ENCODE results near the gene E2F1.

The E2F1 gene

DNA sequence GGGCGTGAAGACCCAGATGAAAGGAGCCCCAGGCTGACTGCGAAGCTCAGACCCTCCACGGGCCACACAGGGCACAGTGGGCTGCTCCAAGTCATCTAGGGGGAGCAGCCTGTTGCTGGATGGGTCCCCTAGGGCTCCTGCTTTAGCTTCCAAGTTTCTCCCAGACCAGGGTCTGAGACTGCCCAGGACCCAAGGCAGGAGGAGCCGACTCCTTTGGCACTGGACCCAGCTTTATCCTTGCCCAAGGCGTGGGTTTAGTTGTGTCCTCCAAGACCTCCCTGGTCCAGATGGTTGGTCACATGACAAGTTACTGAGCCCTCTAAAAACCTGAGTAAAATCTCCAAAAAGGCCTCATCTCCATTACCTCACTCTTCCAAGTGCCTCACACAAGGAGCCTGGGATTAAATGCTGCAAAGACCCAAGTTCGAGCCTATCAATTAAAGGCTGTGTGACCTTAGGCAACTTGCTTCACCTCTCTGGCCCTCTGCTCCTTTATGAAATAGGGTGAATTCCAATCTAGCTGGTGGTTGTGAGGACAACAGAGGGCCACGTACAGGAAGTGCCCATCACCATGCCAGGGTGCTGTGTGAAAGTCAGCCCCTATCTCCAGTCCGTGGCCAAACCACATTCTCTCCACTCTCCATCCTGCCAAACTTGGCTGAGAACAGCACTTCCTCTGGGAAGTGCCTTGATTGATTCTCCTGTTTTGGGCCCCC lies 14.5 kb downstream of the E2F1 start:
- no peak for DNase-seq (ENCODE audit: low spot score)

DNA sequence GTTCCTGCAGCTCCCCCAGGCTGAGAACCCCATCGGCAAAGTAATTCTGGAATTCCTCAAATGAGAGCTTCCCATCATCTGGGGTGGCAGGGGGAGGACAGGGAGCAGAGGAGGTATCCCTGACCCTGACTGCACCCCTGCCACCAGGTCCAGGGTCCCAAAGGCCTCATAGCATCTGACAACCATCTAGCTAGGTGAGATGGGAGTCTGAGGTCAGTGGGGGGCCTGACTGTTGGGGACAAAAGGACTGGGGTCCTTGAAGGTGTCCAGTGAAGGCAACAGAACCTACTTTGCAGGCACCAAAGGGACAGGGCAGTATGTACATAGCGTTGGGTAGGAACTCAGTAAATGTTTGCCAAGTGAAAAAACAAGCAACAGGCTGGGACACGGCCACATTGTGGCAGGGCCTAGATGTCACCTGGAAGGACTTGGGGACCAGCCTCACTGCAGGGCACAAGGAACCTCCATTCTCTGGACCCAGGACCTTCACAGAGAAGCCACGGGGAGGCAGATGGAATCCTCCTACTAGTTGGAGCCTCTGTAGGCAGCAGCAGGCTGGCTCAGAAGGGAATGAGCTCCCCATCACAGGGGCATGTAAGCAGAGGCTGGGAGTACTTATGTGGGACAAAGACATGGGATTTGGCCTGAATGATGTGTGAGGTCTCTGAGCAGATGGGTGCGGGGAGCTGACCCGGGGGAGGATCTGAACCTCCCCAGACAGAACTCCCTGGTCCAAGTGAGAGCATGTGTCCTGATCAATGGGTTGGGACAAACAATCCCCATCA lies 15.3 kb downstream of the E2F1 start:
- DNase-seq (ENCODE audit: low spot score), result no peak

DNA sequence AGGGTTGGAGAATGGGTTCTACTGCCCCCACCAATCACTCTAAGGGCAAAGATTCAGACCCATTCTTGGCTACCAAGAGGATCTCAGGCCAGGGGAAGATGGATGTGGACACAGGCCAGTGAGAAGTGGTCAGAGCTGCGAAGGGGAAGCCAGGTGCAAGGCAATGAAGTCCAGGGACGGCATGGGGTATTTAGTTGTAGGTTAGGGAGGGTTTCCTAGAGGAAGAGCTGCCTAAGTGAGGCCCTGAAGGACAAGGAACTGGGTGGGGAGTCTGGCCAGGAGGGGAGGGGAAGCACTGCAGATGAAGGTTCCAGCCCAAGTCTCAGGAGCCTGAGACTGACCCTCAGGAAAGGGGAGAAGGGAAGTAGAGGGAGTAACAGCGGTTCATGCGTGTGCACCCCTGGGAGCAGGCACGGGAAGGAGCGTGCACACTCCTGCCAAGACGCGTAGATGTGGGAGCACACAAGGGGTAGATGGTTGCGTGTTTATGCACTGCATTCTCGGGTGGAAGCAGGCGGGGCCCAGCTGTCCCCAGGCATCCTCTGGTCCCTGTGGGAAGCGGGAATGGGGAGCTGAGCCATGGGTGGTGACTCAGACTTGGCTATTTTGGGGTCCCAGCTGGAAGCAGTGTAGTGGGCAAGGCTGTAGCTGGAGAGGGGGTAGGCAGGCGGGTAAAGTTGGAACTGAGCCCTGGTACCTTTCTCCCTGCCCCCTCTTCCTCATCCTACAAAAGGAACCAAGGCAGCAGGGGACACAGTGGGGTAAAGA lies 16.1 kb downstream of the E2F1 start:
- DNase-seq (ENCODE audit: low spot score), result no peak

DNA sequence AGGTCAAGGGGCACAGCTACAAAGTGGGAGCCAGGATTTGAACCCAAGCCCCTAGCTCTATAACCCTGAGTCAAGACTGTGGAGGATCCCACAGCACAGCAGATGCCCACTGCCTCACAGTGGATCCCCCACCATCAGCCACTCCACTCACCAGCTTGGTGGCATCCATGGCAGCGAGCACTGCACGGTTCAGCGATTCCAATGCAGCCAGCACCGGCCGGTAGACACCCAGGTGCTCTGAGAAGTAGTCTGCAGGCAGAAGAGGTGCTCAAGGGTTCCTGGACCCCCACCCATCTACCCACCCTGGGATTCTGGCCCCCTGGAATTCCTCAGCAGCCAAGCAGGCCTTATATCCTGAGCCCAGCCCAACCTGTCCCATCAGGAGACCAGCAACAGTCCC lies 17.0 kb downstream of the E2F1 start:
- no peak for DNase-seq (ENCODE audit: low spot score)

DNA sequence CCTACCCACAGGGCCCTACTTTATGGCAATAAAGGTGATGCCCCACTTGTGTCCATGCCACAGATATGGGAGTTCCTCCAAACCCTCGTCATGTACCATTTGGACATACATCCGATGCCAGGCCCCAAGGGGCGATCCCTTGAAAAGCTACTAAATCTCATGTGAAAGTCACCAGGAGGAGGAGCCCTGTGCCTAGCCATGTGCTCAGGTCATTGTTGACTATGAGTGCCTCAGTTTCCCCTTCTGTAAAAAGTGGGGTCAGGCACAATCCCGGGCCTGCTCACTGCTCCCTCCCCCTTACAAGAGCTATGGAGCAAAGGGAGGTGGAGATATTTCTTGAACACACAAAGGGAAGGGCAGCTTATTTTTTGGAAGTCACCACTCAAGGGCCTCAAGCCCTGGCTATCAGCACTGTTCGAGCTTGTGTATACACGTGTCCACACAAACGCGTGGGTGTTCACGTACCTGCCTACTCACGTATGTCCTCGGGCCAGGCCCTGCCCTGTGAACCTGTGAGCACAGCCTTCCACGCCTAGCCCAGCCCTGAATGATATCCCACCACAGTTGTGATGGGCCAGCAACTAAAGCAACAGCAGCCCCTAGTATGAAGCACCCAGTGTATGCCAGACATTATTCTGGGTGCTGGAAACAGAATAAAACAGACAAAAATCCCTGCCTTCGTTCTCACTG lies 17.6 kb downstream of the E2F1 start:
- no peak for DNase-seq (ENCODE audit: low spot score)

DNA sequence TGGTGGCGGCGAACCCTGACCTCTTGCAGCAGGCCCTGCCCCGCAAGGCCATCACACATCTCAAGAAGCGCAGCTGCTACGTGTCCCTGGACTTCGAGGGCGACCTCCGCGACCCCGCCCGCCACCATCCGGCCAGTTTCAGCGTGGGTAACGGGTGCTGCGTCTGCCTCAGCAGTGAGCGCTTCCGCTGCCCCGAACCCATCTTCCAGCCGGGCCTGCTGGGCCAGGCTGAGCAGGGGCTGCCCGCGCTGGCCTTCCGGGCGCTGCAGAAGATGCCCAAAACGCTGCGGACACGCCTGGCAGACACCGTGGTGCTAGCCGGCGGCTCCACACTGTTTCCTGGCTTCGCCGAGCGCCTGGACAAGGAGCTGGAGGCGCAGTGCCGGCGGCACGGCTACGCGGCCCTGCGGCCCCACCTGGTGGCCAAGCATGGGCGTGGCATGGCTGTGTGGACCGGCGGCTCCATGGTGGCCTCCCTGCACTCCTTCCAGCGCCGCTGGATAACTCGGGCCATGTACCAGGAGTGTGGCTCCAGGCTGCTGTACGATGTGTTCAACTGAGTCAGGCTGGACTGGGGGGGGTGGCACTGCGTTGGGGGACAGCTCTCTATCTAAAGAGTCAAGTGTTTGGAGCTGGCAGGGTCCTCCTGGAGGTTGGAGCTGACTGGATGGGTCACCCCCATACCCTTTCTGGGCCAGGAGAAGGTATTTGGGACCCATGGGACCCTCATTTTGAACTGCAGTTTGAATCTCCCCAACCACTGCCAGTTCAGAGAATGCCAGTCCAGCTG lies 18.3 kb downstream of the E2F1 start:
- DNase-seq (ENCODE audit: low spot score), result no peak

DNA sequence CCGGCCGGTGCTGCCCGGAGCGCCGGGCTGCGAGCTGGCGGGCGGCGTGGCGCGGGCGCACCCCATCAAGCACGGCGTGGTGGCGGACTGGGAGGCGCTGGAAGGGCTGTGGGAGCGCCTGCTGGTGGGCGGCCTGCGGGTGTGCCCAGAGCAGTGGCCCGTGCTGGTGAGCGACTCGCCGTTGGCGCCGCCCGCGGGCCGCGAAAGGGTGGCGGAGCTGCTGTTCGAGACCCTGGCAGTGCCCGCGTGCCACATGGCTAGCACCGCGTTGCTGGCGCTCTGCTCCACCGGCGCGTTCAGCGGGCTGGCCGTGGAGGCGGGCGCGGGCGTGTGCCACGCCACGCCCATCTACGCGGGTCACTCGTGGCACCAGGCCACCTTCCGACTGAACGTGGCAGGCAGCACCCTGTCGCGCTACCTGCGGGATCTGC lies 18.9 kb downstream of the E2F1 start:
- DNase-seq (ENCODE audit: low spot score), result no peak

DNA sequence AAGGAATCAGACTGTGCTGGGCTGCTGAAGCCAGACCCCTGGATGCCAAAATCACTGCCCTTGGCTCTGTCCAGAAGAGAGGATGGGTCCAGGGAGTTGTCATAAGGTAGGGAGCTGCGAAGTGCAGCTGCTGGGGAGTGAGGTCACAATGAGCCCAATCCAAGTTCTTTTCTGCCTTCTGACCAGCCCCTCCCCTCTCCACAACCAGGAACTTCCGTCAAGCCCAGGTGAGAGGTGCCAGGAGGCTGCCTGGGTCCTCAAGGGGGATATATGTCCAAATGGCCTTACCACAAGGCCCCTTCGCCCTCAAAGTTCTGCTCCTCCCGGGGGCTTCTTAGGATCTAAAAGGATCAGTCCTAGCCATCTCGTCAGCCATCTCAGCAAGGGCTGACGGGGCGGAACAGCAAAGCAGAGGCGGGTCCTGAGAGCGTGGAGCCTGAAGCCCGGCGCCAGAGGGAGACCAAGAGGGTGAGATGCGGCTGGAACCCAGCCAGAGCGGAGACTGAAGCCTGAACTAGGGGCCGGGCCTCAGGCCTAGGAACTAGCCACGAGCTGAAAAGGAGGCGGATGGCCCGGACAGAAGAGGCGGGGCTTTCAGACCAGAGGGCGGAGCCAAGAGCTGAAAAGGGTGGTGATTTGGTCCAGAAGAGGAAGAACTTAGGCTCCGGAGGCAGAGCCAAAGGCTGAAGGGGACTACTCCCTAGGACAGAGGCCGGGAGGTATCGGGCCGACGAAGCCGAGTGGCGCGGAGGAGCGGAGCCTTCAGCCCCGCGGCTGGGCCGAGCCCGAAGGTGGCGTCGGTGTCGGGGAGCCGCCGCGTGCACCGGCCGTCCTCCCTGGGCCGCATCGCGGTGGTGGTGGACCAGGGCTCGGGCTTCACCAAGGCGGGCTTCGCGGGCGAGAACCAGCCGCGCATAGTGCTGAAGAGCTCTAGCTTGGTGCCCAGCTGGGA lies 19.6 kb downstream of the E2F1 start, which contains the start of gene ACTL10:
TSS of gene ACTL10 (plus strand) at position 651 of the 952 bp plus-strand sequence. CDS start 555 bp downstream, outside the sequence.
- no peak for DNase-seq (ENCODE audit: low spot score)

DNA sequence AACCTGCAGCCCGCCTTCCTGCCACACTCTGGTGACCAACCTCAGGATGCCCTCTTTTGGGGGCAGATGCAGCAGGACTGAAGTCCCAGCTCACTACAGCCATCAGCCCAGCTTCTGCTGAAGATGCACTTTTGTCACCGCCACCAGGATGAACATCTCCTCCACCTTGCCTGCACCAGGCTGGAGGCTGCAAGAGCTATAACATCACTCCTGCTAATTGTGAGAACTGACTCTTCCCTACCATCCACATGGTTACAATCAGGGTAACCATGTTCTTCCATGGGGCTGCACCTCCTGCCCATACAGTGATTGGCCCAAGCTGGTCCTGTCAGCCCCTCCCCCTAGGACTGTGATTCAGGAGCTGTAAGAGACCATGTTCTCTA lies 21.4 kb downstream of the E2F1 start:
- DNase-seq (ENCODE audit: low spot score), result no peak

DNA sequence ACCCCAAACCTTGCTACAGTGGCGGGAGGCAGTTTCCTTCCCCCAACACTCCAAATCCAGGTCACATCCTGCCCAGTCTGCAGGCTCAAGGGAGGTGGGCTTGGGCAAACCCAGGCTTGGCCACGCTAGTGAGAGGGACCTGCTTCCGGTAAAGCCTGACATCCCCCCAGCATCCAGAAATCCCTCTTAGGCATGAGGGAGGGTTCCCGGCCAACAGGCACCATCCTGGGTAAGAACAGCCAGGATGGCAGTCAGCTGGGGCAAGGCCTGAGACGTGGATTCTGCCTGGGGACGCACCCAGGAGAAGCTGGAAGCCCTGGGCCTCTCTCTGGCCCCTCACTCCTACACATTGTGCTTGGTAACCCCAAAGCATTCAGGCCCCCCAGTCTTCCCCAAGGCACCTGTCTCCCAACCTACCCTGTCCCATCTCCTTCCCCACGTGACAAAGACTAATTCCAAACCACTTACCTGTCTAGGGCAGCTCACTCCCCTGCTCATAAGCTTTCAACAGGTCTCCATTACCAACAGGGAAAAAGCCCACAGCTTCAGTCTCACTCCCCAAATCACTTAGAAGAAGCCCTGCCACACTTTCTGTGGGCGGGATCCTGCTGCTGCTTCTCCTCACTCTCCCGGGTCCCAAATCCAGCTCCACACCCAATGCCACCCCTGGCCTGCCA lies 22.0 kb downstream of the E2F1 start:
- DNase-seq (ENCODE audit: low spot score), result no peak

DNA sequence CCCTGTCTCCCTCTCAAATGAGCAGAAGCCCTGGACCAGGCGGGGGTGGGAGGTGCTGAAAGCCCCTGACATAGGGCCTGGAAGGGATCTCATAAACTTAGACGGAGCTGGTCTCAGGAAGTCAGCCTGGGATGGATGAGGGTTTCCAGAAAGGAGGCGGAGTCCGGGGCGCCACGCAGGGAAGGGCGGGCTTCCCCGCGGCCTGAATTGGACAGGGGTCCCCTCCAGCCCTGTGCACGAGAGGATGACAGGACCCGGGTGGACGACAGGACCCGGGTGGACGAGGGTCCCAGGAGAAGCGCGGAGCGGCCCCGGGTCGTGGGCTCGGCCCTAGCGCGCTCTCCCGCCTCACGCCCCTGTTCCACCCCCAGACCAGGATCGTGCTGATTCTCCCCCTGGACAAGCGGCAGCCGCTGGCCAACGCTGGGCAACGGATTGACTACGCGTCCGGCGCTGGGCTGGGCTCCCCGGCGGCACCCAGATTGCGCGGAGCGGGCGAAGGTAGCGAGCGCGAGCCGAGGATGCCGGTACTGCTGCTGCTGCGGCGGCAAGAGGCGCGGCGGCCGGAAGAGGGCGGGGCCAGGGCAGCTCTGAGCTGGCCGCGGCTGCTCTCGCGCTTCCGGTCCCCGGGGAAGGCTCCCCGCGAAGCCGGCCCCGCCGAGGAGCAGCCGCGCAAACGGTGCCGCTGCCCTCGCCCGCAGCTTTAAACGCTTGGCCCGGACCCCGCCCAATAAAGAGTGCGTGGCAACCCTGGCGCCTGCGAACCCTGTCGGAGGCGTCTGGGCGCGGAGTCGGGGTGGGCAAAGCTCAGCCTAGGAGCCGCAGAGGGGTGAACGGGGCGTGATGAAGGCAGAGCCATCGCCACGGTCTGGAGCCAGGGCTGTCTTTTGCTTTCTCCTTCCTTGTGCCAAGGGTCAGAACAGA lies 22.8 kb downstream of the E2F1 start:
- peak; percentile 81 for DNase-seq (ENCODE audit: low spot score)

DNA sequence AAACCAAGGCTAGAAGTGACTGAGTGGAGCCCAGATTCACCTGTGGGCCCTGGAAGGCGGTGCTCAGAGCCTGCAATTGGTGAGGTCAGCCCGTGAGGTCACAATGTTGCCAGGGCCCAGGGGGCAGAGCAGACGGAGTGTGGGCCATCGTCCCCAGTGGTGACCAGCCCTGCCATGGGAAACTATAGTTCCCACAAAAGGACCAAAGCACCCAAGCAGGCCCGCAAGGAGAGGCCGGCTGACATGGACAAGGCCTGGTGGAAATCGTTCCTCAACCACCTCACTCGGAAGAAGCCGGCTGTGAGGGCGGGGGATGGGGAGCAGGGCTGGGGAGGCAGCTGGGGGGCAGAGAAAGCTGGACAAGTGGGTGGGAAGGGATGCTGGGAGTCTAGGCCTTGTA lies 24.0 kb downstream of the E2F1 start, which contains the start of gene C20orf144:
TSS of gene C20orf144 (plus strand) at position 156 of the 400 bp plus-strand sequence. CDS start at position 175, 19 bp downstream.
- no peak for DNase-seq (ENCODE audit: low spot score)

DNA sequence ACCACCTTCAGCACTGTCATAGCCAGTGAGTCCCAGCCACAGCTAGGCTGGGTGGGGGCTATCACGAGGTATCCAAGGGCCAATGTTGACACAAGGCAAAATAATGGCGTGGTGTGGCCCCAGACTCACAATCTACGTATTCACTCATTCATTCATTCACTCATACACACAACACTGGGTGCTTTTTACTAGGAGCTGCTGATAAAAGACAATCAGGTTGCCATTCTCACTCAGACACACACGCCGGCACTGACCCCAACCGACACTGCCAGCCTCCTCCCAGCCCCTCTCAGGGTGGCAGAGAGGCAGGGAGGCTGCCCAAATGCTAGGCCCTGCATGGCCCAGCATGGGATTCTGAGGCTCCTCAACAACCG lies 25.5 kb downstream of the E2F1 start:
- DNase-seq (ENCODE audit: low spot score), result no peak

DNA sequence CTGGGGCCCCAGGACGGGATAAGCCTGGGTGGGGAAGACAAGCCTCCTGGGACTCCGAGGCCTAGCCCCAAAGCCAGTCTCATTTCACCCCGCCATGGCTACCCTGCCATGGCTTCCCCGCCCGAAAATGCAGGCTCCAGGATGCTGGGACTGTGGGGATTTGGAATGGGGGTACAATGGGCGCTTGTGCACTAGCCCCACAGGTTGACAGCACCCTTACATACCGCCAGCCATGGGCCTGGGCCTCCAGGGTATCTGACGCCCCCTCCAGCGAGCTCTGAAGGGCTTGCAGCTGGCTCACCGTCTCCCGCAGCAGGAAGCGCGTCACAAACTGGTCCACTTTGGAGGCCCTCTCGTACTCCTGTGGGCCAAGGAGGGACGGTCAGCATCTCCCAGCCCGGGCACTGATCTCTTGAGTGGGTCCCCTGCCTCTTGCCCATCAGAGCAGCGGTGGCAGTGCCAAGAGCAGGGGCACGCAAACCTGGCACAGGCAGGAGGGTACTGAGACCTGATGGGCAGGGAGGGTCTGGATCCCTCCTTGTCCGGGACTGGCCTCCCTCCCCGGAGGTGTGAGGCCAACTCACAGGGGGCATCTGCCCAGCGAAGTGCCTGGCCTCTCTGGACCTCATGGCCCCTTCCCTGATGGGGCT lies 26.0 kb downstream of the E2F1 start:
- no peak for DNase-seq (ENCODE audit: low spot score)

DNA sequence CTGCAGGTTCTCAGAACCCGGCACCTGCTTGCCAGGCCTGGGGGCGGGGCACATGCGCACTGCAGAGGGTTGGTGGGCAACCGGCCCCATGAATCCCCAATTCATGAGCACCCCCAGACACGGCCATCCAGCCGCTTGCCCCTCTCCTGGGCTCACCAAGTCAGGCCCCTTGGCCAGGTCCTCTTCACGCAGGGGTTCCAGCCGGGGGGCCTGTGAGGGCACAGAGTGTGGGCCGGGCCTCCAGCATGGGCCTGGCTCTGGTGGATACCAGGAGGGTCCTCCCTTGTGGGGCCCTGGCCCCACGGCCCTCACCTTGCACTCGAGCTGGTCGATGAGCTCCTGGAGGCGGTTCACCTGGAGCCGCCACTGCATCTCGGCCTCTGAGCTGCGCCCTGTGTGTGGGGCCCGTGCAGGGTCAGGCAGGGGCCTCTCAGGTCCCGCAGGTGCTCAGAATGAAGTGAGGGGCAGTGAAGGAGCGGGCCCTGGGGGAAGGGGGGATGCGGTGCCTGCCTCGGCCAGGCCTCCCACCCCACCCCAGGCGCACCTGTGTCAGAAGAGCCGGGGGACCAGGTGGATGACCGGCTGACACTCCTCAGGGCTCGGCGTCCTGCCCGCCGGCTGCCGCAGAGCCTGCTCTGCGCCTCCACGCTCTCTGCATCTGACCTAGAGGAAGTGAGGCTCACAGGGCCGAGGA lies 26.7 kb downstream of the E2F1 start:
- DNase-seq (ENCODE audit: low spot score), result no peak

DNA sequence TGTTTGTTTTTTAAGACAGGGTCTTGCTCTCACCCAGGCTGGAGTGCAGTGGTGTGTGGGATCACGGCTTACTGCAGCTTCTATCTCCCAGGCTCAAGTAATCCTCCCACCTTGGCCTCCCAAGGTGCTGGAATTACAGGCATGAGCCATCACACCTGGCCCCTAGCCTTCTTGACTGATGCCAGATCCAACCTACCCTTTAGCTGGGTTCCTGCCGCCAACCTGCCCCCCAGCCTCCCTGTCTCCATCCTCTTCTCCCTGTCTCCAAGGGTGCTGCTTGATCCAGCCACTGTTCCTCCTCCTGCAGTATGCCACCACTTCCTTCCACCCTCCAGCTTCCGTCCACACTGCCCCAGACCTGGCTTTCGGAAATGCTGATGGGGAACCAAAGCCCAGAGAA lies 27.3 kb downstream of the E2F1 start:
- DNase-seq (ENCODE audit: low spot score), result no peak

DNA sequence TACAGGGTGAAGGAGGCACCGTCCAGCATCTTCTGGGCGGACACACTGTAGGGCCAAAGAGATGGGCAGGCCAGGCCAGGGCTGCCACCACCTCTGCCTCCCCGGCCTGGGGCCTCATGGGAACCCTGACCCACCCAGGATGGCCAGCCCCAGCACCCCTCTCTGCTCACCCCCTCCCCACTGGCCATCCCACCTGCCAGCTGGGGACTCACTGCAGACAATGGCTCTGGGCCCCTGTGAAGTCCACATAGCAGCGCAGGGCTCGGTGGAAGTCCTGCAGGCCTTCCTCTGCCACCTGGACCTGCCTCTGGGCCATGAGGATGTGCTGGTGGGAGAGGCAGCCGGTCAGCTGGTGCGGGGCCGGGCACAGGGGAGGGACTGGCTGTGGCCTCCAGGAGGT lies 27.7 kb downstream of the E2F1 start:
- no peak for DNase-seq (ENCODE audit: low spot score)

Measured in LoVo (cell line).